SK-N-SH treated with all-trans-retinoic acid at 6 μM for 48 hours (cell line): ENCODE measurements around the gene THADA.

Experiments
- ATAC-seq: fragments of 200-7000 bp; cut with Tn5 transposase; 3 replicates; pipeline ENCODE4 v1.9.1; 2020; ENCODE audit warnings: mild to moderate bottlenecking, moderate library complexity
- BACH2 ChIP-seq: fragments of 250-450 bp; sonication (Bioruptor Pico); IDR thresholded peaks from 2 replicates; pipeline ENCODE4 v1.9.0; 2021; ENCODE audit warnings: mild to moderate bottlenecking, borderline replicate concordance
- CREB5 ChIP-seq: fragments of 250-450 bp; sonication (Bioruptor Pico); IDR thresholded peaks from 2 replicates; pipeline ENCODE4 v1.5.1; 2020; ENCODE audit warnings: low read depth, mild to moderate bottlenecking, moderate library complexity
- CSDC2 ChIP-seq: fragments of 250-450 bp; sonication (Bioruptor Pico); IDR thresholded peaks from 2 replicates; pipeline ENCODE4 v1.5.0; 2020; ENCODE audit warnings: mild to moderate bottlenecking, moderate library complexity
- CSRNP3 ChIP-seq: fragments of 250-450 bp; sonication (Bioruptor Pico); IDR thresholded peaks from 2 replicates; pipeline ENCODE4 v1.5.1; 2021; ENCODE audit warnings: mild to moderate bottlenecking, moderate library complexity
- ESRRG ChIP-seq: fragments of 250-450 bp; sonication (Bioruptor Pico); IDR thresholded peaks from 2 replicates; pipeline ENCODE4 v1.6.1; 2021; ENCODE audit warnings: mild to moderate bottlenecking
- GLIS3 ChIP-seq: fragments of 250-450 bp; sonication (Bioruptor Pico); IDR thresholded peaks from 2 replicates; pipeline ENCODE4 v1.5.0; 2020; ENCODE audit warnings: mild to moderate bottlenecking, moderate library complexity
- ISL1 ChIP-seq: fragments of 250-450 bp; sonication (Bioruptor Pico); IDR thresholded peaks from 2 replicates; pipeline ENCODE4 v2.1.2; 2022; ENCODE audit warnings: mild to moderate bottlenecking, moderate library complexity
- PATZ1 ChIP-seq: fragments of 250-450 bp; sonication (Bioruptor Pico); IDR thresholded peaks from 2 replicates; pipeline ENCODE4 v1.8.0; 2020; ENCODE audit warnings: mild to moderate bottlenecking, moderate library complexity, borderline replicate concordance
- POU6F1 ChIP-seq: fragments of 250-450 bp; sonication (Bioruptor Pico); IDR thresholded peaks from 2 replicates; pipeline ENCODE4 v1.8.0; 2021; ENCODE audit warnings: low read depth, mild to moderate bottlenecking, moderate library complexity, borderline replicate concordance
- PPARA ChIP-seq: fragments of 250-450 bp; sonication (Bioruptor Pico); IDR thresholded peaks from 2 replicates; pipeline ENCODE4 v1.5.0; 2020; ENCODE audit warnings: mild to moderate bottlenecking, borderline replicate concordance
- RARB ChIP-seq: fragments of 250-450 bp; sonication (Bioruptor Pico); IDR thresholded peaks from 2 replicates; pipeline ENCODE4 v1.8.0; 2021; ENCODE audit warnings: mild to moderate bottlenecking, moderate library complexity
- TCF4 ChIP-seq: fragments of 250-450 bp; sonication (Bioruptor Pico); IDR thresholded peaks from 2 replicates; pipeline ENCODE4 v1.8.0; 2021; ENCODE audit warnings: mild to moderate bottlenecking, moderate library complexity, borderline replicate concordance
- TOX ChIP-seq: fragments of 250-450 bp; sonication (Bioruptor Pico); IDR thresholded peaks from 2 replicates; pipeline ENCODE4 v1.8.0; 2021; ENCODE audit warnings: mild to moderate bottlenecking, moderate library complexity, borderline replicate concordance
- TSHZ2 ChIP-seq: fragments of 250-450 bp; sonication (Bioruptor Pico); IDR thresholded peaks from 2 replicates; pipeline ENCODE4 v1.5.0; 2020; ENCODE audit warnings: mild to moderate bottlenecking, moderate library complexity
- ZC3H10 ChIP-seq: fragments of 250-450 bp; sonication (Bioruptor Pico); IDR thresholded peaks from 2 replicates; pipeline ENCODE4 v1.5.1; 2021; ENCODE audit warnings: mild to moderate bottlenecking, moderate library complexity
- ZFP3 ChIP-seq: fragments of 250-450 bp; sonication (Bioruptor Pico); IDR thresholded peaks from 2 replicates; pipeline ENCODE4 v1.5.0; 2020; ENCODE audit warnings: mild to moderate bottlenecking, moderate library complexity
- ZFP30 ChIP-seq: fragments of 450-650 bp; formaldehyde crosslinking; IDR thresholded peaks from 2 replicates; pipeline ENCODE4 v1.5.0; 2022; ENCODE audit warnings: mild to moderate bottlenecking, moderate library complexity
- ZNF565 ChIP-seq: fragments of 450-650 bp; formaldehyde crosslinking; conservative IDR thresholded peaks from 2 replicates; pipeline ENCODE4 v1.5.0; 2020; ENCODE audit warnings: low read depth, mild to moderate bottlenecking, moderate library complexity
- ZNF70 ChIP-seq: fragments of 450-650 bp; formaldehyde crosslinking; IDR thresholded peaks from 2 replicates; pipeline ENCODE4 v1.5.0; 2020; ENCODE audit warnings: mild to moderate bottlenecking, moderate library complexity
- ZNF8 ChIP-seq: fragments of 450-650 bp; formaldehyde crosslinking; IDR thresholded peaks from 2 replicates; pipeline ENCODE4 v1.5.0; 2020; ENCODE audit warnings: mild to moderate bottlenecking, moderate library complexity

The THADA gene

GRCh38 chr2:43233218-43234212, 362.3 kb downstream of the THADA start:
- no peak for ATAC-seq

GRCh38 chr2:43230951-43231827, 364.6 kb downstream of the THADA start:
- TF ChIP-seq RARB (CRISPR knock-in tag) (no peak), TSHZ2 (CRISPR knock-in tag) (no peak), TCF4 (CRISPR knock-in tag) (no peak), CSRNP3 (CRISPR knock-in tag) (no peak), ESRRG (no peak), ZFP30 (no peak), ISL1 (CRISPR knock-in tag) (no peak), BACH2 (CRISPR knock-in tag) (no peak), ZC3H10 (no peak), POU6F1 (CRISPR knock-in tag) (no peak), PPARA (CRISPR knock-in tag) (no peak), ZNF70 (CRISPR knock-in tag) (no peak), TOX (no peak), GLIS3 (CRISPR knock-in tag) (no peak), ZNF8 (CRISPR knock-in tag) (no peak)
- no peak for ATAC-seq

More at GRCh38 chr2:43233218-43234212, 362.3 kb downstream of the THADA start:
- TF ChIP-seq ESRRG (no peak), PATZ1 (CRISPR knock-in tag) (no peak), TCF4 (CRISPR knock-in tag) (no peak), GLIS3 (CRISPR knock-in tag) (no peak), ZFP30 (no peak), ZNF565 (no peak), ZNF70 (CRISPR knock-in tag) (no peak), RARB (CRISPR knock-in tag) (no peak), TOX (no peak), CSDC2 (no peak), ZFP3 (CRISPR knock-in tag) (no peak), ISL1 (CRISPR knock-in tag) (no peak), PPARA (CRISPR knock-in tag) (no peak), POU6F1 (CRISPR knock-in tag) (no peak), CREB5 (CRISPR knock-in tag) (no peak)
